GM21723 (cell line): Measurements from ENCODE around the gene XPC.

ENCODE experiments used
- ATAC-seq: cut with Tn5 transposase; IDR thresholded peaks from one replicate; pipeline ENCODE4 v1.9.1; 2021; ENCODE audit warnings: mild to moderate bottlenecking, moderate library complexity; ENCODE audit not compliant: unreplicated experiment

XPC gene

GRCh38 chr3:14137004-14137403 is 41.4 kb downstream of the XPC start:
- no peak for ATAC-seq

- no peak for ATAC-seq
Observed at GRCh38 chr3:14135581-14135980, 42.8 kb downstream of the XPC start.

DNA sequence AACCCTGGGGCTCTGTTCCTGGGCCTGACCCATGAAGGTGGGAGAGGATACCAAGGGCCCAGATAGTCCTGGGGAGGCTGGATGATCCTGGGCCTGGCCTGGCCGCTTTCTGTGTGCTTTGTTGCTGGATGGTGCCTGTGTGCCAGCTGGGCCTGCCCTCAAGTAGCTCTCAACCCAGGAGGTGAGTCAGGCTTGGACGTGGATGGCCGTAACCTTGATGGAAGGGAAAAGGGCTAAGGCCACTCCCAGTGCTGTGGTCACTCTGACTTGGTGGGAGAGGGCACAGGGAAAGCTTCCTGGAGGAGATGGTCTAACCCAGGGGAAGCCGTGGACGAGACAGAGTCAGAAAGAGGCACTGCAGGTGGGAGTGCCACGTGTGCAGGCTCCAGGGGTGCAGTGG is 44.1 kb downstream of the XPC start:
- ATAC-seq = no peak

DNA sequence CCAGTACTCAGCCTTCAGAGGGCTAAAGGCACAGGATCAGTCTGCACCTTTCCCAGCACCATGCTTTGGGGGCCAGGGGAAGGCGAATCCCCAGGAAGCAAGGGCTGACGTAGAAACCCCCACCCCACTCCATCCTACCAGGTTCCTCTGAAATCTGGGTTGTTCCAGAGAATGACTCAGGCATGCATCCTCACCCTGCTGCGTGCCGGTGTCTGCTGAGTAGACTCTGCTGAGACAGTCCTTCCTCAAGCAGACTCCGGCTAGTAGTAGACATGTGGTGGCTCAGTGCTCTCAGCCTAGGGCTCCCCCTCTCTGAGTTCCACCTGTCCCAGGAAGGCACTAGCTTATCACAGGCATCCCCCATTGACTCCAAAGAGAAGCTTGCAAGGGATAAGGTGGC is 44.5 kb downstream of the XPC start:
- no peak for ATAC-seq

DNA sequence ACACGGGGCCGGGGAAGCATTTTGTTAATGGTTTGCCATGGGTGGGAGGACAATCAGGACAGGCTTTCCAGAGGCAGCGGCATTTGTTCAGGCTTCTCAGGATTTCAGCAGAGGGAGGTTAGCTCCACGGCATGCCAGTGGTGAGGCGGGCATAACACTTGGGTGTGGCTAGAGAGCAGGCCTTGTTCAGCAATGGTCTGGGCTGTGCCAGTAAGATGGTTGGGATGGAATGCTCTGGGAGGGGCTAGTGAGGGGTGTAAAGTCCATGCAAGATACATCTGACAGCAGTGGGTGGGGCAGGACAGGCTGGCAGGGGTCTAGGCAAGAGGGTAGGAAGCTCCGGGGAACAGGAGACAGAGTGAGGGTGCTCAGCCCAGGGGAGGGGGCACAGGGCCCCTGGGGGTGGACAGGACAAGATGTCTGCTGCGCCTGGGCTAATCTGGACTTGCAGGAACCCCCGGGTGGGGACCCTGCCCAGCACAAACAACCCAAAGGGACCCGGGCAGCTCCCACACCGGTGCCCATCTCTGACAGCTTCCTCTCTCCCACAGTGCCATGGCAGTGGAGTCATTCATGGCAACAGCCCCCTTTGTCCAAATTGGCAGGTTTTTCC is 45.1 kb downstream of the XPC start:
- no peak for ATAC-seq

GRCh38 chr3:14132689-14133088 is 45.7 kb downstream of the XPC start:
- ATAC-seq = no peak

- no peak for ATAC-seq
Observed at GRCh38 chr3:14132120-14132519, 46.3 kb downstream of the XPC start.

DNA sequence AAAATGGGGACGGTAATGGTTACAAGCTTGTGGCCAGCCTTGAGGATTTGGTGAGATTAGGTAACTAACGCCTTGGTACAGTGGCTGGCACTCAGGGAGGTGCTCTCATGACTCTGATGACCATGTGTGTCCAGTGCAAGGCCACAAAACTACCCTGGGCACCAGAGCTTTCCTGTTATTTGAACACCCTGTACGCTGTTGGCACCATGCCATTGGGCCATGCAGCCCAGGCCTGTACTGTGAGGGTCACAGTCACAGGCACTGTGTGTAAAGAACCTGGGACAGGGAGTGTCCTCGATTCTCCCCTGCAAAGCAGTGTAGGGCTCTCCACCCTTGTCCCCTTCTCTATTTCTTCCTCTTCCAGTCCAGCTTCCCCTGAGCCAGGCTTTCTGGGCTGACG is 47.3 kb downstream of the XPC start:
- no peak for ATAC-seq

- ATAC-seq = no peak
Observed at GRCh38 chr3:14130707-14131106, 47.7 kb downstream of the XPC start.

DNA sequence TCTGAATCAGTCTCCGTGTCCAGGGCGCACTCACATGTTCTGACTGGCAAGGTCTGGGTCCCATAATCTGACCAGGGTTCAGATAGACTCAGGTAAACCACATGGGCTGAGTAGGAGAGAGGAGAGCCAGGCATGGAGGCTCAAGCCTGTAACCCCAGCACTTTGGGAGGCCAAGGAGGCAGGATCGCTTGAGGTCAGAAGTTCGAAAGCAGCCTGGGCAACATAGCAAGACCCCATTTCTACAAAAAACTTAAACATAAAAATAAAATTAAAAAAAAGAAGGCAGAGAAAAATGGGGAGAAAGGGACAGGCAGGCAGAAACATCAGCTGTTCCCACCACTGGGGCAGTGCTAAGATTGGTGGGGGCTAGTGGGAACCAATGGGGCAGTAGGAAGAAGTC is 48.2 kb downstream of the XPC start:
- ATAC-seq = no peak

GRCh38 chr3:14129296-14129695 is 49.1 kb downstream of the XPC start:
- no peak for ATAC-seq

GRCh38 chr3:14128724-14129123 is 49.7 kb downstream of the XPC start:
- no peak for ATAC-seq

DNA sequence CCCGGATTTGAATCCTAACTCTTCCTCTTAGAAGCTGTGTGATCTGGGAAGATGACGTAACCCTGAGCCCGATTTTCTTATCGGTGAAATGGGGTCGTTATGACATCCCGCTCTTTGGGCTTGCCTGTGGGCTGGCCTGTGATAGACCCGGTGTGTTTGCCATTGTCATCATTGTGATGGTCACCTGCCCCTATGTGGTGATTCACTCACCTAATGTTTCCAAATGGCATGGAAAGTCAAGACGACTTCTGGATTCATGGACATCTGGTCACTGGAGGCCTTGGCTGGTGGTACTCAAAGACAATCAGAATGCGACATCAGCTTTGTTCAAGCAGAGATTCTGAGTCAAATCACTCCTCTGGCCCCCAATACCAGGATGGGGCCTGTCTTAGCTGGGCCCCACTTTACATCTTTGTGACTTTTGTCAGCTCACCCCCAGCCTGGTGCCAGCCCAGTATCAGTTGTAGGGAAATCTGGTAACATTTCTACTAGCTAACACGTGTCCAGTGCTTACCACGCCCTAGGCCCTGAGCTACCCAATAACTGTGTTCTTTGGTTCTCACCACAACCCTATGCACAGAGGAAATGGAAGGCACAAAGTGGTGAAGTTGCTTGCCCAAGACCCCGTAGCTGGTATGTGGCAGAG is 50.8 kb downstream of the XPC start:
- ATAC-seq = no peak

- ATAC-seq = no peak
Observed at GRCh38 chr3:14126887-14127505, 51.4 kb downstream of the XPC start.

DNA sequence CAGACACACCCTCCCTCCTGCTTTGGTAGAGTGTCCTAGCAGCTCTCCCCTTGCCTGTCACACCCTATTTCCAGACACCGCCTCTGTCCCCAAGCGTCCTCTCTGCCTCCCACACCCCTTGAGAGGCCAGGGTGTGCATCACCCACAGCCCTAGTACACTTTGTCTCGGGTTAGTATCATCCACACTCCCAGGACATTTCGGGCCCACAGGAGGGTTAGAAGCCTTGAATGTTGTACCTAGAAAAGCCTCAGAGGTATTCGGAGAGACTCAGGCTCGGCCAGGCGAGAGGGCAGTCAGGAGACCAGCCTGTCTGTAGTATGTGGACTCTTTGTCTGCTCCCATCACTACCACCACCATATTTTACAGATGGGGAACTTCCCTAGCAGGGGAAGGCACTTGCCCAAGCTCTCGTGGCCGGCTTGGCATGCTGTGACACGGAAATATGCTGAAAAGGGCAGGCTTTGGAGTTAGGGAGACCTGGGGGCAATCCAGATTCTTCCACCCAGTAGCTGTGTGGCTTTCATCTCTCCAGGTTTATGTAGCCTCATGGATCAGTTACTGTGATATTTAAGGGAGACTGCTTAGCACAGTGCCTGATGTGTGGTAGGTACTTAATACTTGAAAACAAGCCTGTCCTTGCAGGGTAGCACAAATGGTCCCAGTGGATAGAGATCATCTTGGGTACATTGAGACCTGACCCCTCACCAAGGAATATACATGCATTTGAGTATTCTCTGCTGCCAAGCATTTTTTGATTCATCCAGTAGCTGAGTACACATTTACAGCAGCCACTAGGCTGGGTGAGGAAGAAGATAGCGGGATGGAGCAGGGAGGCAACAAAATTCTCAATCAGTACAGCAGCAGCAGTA is 52.1 kb downstream of the XPC start:
- no peak for ATAC-seq

DNA sequence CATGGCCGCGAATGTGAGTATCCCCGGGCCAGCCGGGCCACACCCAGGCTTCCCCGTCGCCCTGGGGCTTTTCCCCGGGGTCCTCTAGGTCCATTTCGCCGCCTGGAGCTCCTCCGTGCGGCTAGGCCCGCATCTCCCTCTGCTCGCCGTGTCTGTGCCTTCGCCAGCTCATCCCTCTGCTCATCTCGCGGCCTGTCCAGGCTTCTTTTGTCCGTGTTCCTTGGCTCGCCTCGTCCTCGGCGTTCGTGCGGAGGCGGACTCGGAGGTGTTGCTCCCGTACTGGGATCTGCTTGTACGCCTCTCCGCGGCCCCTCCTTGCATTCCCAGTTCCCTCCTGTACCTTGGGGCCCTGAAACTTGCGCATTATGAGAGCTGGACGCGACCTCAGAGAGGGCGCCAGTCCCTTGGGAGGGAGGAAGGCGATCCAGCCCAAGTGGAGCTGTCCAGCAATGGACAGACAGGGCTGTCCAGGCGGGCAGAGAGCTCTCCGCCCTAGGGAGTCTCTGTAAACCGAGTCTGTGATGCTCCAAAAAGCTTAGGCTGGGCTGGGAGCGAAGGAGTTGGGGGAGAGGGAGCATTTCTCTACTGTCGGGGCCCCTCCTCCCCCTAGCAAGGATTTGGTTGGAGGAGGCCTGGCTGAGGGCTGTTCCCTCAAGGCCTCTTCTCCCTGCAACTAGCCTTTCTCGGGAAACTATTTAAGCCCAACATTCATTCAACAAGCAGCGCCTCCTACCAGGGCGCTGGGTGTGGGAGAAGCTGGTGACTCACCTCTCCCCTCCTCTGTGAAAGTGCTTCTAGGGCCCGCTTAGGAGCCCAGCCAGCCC is 53.0 kb downstream of the XPC start:
- ATAC-seq = peak; percentile 30

DNA sequence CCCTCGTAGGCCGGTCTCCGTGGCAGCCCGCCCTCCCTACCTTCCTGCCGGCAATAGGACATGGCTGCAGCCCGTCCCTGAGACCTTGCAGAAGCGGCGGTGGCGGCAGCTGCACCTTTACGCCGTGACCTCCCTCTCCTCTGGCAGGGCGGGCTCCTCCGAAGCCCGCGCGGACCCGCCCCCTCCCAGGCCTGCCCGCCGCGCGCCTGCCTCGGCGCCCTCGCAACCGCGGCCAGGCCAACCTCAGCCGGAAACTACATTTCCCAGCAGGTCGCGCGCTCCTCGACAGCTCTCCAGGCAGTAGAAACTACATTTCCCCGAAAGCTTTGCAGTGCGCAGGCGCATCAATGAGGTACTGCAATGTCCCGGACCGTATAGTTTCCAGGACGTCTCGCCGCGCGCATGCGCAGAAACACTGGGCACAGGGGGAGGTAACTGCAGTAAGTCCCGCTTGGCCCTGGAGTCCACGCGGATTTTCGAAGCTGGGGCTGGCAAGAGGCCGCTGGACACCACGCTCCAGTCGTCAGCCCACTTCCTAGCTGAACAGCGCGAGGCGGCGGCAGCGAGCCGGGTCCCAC is 53.7 kb downstream of the XPC start, which contains the start of the genes CHCHD4 and TMEM43:
CHCHD4 (minus strand) TSS at position 256 of the 578 bp plus-strand sequence; CDS start at position 62, 194 bp downstream.
TMEM43 (plus strand) TSS at position 438 of the 578 bp plus-strand sequence. CDS start 142 bp downstream, outside the sequence.
- ATAC-seq = peak; percentile 88

- ATAC-seq = peak; percentile 63
Observed at GRCh38 chr3:14124223-14124614, 54.2 kb downstream of the XPC start.

DNA sequence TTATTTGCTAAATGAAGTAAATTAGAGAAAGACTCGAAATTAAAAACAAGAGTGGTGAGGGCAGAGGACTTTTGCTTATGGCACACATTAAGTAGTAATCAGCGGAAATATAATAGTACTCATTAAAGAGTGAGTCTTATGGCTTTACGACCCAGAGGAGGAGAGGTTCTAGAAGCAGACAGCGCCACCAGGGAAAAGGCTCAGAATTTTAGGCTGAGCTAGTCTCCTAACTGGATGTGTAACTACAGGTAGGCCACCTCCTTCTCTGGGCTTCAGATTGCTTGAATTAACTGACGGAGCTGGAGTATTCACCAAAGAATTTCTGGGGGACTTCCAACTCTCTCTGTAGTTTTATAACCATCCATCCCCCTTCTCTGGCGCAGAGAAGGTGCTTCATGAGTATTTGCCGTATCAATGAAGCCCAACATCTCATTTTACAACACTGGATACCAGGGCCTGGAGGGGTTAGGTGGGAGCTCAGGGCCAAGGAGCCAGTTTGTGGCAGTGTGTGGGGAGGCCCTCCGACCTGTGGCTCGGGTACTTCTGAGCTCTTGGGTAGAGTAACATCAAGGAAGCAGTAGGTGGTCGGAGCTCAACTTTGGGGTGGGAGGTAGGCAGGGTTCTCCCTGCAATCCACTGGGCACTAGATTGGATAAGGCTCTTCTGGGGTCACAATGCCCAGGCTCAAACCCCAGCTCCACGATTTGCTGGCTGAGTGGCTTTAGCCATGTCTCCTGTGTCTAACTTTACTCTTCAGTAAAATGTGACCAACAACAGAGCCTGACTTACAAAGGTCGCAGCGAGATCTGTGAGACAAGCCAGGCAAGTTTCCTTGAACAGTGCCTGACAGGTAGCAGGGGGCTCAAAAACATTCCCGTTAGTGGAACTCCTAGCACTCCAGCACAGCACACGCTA is 54.8 kb downstream of the XPC start:
- no peak for ATAC-seq
